ENCODE results near the gene NFASC.

NFASC gene

GRCh38 chr1:204885288-204885711, 14.6 kb downstream of the NFASC start:
- no peak for DNase-seq (ENCODE audit: low spot score)
- TF ChIP-seq CTCF (IDR thresholded peaks at IDR 0.05; ENCODE audit: extremely low read depth, missing control alignments): no peak

GRCh38 chr1:204885790-204886189, 15.1 kb downstream of the NFASC start:
- TF ChIP-seq CTCF (IDR thresholded peaks at IDR 0.05; ENCODE audit: extremely low read depth, missing control alignments): no peak

GRCh38 chr1:204887846-204888245, 17.2 kb downstream of the NFASC start:
- no peak for DNase-seq (ENCODE audit: low spot score)

More at GRCh38 chr1:204885790-204886189, 15.1 kb downstream of the NFASC start:
- DNase-seq (ENCODE audit: low spot score): no peak

GRCh38 chr1:204888294-204888693, 17.6 kb downstream of the NFASC start:
- no peak for TF ChIP-seq CTCF (IDR thresholded peaks at IDR 0.05; ENCODE audit: extremely low read depth, missing control alignments)
- no peak for DNase-seq (ENCODE audit: low spot score)

More at GRCh38 chr1:204887846-204888245, 17.2 kb downstream of the NFASC start:
- no peak for TF ChIP-seq CTCF (IDR thresholded peaks at IDR 0.05; ENCODE audit: extremely low read depth, missing control alignments)

GRCh38 chr1:204889681-204890383, 19.2 kb downstream of the NFASC start:
- TF ChIP-seq CTCF (IDR thresholded peaks at IDR 0.05; ENCODE audit: extremely low read depth, missing control alignments): no peak
- DNase-seq (ENCODE audit: low spot score): no peak

- TF ChIP-seq CTCF (IDR thresholded peaks at IDR 0.05; ENCODE audit: extremely low read depth, missing control alignments): no peak
- DNase-seq (ENCODE audit: low spot score): no peak
Measured at GRCh38 chr1:204891860-204892259, 21.2 kb downstream of the NFASC start.

- no peak for TF ChIP-seq CTCF (IDR thresholded peaks at IDR 0.05; ENCODE audit: extremely low read depth, missing control alignments)
- no peak for DNase-seq (ENCODE audit: low spot score)
Measured at GRCh38 chr1:204894031-204894430, 23.4 kb downstream of the NFASC start.

Data from GM20000 (cell line).